ENCODE data around the gene NEDD4L. TPM values are rescaled to one million over a fixed set of nuclear protein-coding genes. Genes with fewer than 3 reads are reported as not detected.

The NEDD4L gene
- total RNA-seq, 1 experiment from 2014 or later: 57.4 TPM

GRCh38 chr18:58385472-58385871 is 341.4 kb downstream of the NEDD4L start:
- no TSS peak for BruUV-seq (replicated peaks)
- POLR2A ChIA-PET (ENCODE audit: unreplicated experiment): interaction anchor here (0.7 kb wide), 1 partner anchor 1001 kb away, joined by 3 read pairs; no protein-coding TSS in a partner anchor
- CTCF ChIA-PET: no interaction called here
- no peak for TF ChIP-seq CTCF (conservative IDR thresholded peaks at IDR 0.05)
- no peak for TF ChIP-seq EZH2 (IDR thresholded peaks at IDR 0.05; ENCODE audit: low read depth)
- Histone ChIP-seq H4K20me1 (ENCODE audit: insufficient read depth) (no peaks in the 10 kb centered on the region; the same call in 1 of the 2 replicates), H3K27me3 (ENCODE audit: insufficient read depth, low read depth) (no peaks in the 10 kb centered on the region), H3K4me2 (no peak overlapping the region), H3K79me2 (ENCODE audit: low read depth) (no peaks in the 10 kb centered on the region), H3F3A (ENCODE audit: insufficient read depth, low read depth) (peaks cover 8% of the 10 kb centered on the region; the same call in 1 of the 2 replicates), H3K4me1 (replicated peaks; ENCODE audit: insufficient read depth) (no peaks in the 10 kb centered on the region), H3K36me3 (ENCODE audit: low read depth) (peaks cover 41% of the 10 kb centered on the region), H3K9me2 (ENCODE audit: insufficient read depth) (no peaks in the 10 kb centered on the region), H3K27ac (no peak overlapping the region), H3K9me3 (ENCODE audit: insufficient read depth, low read depth) (no peaks in the 10 kb centered on the region), H3K4me3 (no peak overlapping the region), H2AFZ (no peak overlapping the region)
- no peak for DNase-seq
- intact Hi-C loops (cut with micrococcal nuclease; ENCODE audit: unreplicated experiment): no loop called here

- DNase-seq: no peak
- Histone ChIP-seq H3K4me2 (no peak overlapping the region), H3F3A (ENCODE audit: insufficient read depth, low read depth) (peaks cover 8% of the 10 kb centered on the region; the same call in 1 of the 2 replicates), H3K36me3 (ENCODE audit: low read depth) (peaks cover 44% of the 10 kb centered on the region), H3K9me3 (ENCODE audit: insufficient read depth, low read depth) (no peaks in the 10 kb centered on the region), H3K27me3 (ENCODE audit: insufficient read depth, low read depth) (no peaks in the 10 kb centered on the region), H4K20me1 (ENCODE audit: insufficient read depth) (no peaks in the 10 kb centered on the region), H3K9me2 (ENCODE audit: insufficient read depth) (no peaks in the 10 kb centered on the region), H2AFZ (no peak overlapping the region), H3K27ac (no peak overlapping the region), H3K4me3 (no peak overlapping the region), H3K79me2 (ENCODE audit: low read depth) (no peaks in the 10 kb centered on the region), H3K4me1 (replicated peaks; ENCODE audit: insufficient read depth) (no peaks in the 10 kb centered on the region)
- POLR2A ChIA-PET (ENCODE audit: unreplicated experiment): no interaction called here
- no TSS peak for BruUV-seq (replicated peaks)
- CTCF ChIA-PET: no interaction called here
- intact Hi-C loops (cut with micrococcal nuclease; ENCODE audit: unreplicated experiment): no loop called here
- TF ChIP-seq CTCF (conservative IDR thresholded peaks at IDR 0.05) (no peak), EZH2 (IDR thresholded peaks at IDR 0.05; ENCODE audit: low read depth) (no peak)
Observed at GRCh38 chr18:58386780-58387179, 342.8 kb downstream of the NEDD4L start.

GRCh38 chr18:58387716-58388115 is 343.7 kb downstream of the NEDD4L start:
- H3K4me1 ChIP-seq (replicated peaks; ENCODE audit: insufficient read depth): no peaks in the 10 kb centered on the region
- no peaks in the 10 kb centered on the region for H3K9me2 ChIP-seq (ENCODE audit: insufficient read depth)
- no peaks in the 10 kb centered on the region for H4K20me1 ChIP-seq (ENCODE audit: insufficient read depth)
- H3K9me3 ChIP-seq (ENCODE audit: insufficient read depth, low read depth): no peaks in the 10 kb centered on the region
- H3K4me3 ChIP-seq: no peak overlapping the region
- no peak overlapping the region for H3K27ac ChIP-seq
- peaks cover 8% of the 10 kb centered on the region; the same call in 1 of the 2 replicates for H3F3A ChIP-seq (ENCODE audit: insufficient read depth, low read depth)
- H3K4me2 ChIP-seq: no peak overlapping the region
- ChIA-PET CTCF (interaction anchor here (0.7 kb wide), 1 partner anchor 110 kb away, joined by 4 read pairs; no protein-coding TSS in a partner anchor), POLR2A (ENCODE audit: unreplicated experiment) (interaction anchor here (0.7 kb wide), 1 partner anchor 719 kb away, joined by 20 read pairs; no protein-coding TSS in a partner anchor)
- H3K27me3 ChIP-seq (ENCODE audit: insufficient read depth, low read depth): no peaks in the 10 kb centered on the region
- TF ChIP-seq EZH2 (IDR thresholded peaks at IDR 0.05; ENCODE audit: low read depth) (no peak), CTCF (conservative IDR thresholded peaks at IDR 0.05) (no peak)
- DNase-seq: no peak
- no TSS peak for BruUV-seq (replicated peaks)
- intact Hi-C loops (cut with micrococcal nuclease; ENCODE audit: unreplicated experiment): no loop called here
- no peaks in the 10 kb centered on the region for H3K79me2 ChIP-seq (ENCODE audit: low read depth)
- no peak overlapping the region for H2AFZ ChIP-seq
- peaks cover 46% of the 10 kb centered on the region for H3K36me3 ChIP-seq (ENCODE audit: low read depth)

Measured in PC-9 (cell line).